GM12864 (cell line): ENCODE data around the gene GPR39.

Experiments used
- DNase-seq: peaks from one replicate; pipeline ENCODE4 v3.0.0-alpha.2; 2011; ENCODE audit warnings: low read depth
- H3K4me3 ChIP-seq: 2 replicates; pipeline ENCODE4 v1.5.1; 2011; ENCODE audit warnings: mild to moderate bottlenecking, low read depth, low read length, control low read depth
- TF ChIP-seq, protein P1 (sequence below): IDR thresholded peaks from 2 replicates; pipeline ENCODE4 v1.5.1; 2011; ENCODE audit warnings: low read depth, mild to moderate bottlenecking, moderate library complexity, low read length, control low read depth, inconsistent platforms; ENCODE audit errors: missing control alignments

The GPR39 gene

DNA sequence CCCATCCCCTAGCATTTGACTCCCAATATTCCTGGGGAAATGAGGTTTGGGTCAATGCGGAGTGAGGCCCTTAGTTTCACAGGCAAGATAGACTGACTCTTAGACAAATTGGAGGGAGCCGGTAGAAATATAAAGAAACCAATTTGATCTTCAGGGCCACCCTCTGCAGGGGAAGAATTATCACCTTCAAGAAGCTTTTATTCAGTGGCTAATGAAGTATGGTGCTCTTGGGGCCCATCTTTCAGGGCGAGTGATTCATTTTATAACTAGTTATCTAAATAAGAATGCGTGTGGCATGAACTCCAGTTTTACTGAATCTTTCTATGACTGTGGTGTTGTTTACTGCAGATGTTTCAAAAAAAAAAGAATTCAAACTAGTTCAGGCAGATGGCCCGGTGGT is 165.0 kb downstream of the GPR39 start:
- TF ChIP-seq, protein P1, sequence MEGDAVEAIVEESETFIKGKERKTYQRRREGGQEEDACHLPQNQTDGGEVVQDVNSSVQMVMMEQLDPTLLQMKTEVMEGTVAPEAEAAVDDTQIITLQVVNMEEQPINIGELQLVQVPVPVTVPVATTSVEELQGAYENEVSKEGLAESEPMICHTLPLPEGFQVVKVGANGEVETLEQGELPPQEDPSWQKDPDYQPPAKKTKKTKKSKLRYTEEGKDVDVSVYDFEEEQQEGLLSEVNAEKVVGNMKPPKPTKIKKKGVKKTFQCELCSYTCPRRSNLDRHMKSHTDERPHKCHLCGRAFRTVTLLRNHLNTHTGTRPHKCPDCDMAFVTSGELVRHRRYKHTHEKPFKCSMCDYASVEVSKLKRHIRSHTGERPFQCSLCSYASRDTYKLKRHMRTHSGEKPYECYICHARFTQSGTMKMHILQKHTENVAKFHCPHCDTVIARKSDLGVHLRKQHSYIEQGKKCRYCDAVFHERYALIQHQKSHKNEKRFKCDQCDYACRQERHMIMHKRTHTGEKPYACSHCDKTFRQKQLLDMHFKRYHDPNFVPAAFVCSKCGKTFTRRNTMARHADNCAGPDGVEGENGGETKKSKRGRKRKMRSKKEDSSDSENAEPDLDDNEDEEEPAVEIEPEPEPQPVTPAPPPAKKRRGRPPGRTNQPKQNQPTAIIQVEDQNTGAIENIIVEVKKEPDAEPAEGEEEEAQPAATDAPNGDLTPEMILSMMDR = no peak

DNA sequence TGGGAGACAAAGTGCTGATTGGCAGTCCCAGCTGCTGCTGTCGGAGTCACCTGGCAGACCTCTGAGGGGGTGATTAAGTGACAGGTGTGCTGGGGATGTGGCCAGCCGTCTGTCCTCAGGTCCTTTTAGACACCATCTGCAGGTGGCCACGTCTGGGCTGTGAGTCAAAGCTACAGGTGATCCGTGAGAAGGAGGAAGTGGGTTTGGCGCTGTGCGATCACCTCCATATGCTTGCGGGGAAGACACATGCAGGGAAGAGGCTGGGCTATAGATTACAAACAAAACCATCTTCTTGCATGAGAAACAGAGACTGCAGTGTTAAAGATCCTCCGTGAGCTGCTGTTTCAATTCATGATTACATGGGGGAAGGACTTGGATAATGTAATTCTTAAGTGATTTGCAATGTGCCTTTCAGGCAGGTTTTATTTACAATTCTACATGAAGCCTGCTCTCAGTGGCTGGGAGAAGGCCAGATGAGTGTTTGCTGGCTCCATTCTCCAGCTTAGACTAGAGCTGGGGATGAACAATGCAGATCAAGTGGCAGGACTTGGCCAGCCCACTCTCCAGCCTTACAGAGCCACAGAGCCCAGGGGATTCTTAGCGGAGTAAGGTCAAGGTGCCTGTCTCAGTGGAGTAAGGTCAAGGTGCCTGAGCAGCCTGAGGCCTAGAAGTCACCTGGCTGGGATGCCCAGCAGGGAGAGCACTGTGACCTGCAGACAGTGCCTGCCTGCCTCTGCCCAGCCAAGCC is 165.6 kb downstream of the GPR39 start:
- H3K4me3 ChIP-seq = no peak overlapping the region
- DNase-seq = no peak
- TF ChIP-seq, protein P1 = no peak

More for the DNA sequence above, 165.0 kb downstream of the GPR39 start:
- no peak overlapping the region for H3K4me3 ChIP-seq
- no peak for DNase-seq

DNA sequence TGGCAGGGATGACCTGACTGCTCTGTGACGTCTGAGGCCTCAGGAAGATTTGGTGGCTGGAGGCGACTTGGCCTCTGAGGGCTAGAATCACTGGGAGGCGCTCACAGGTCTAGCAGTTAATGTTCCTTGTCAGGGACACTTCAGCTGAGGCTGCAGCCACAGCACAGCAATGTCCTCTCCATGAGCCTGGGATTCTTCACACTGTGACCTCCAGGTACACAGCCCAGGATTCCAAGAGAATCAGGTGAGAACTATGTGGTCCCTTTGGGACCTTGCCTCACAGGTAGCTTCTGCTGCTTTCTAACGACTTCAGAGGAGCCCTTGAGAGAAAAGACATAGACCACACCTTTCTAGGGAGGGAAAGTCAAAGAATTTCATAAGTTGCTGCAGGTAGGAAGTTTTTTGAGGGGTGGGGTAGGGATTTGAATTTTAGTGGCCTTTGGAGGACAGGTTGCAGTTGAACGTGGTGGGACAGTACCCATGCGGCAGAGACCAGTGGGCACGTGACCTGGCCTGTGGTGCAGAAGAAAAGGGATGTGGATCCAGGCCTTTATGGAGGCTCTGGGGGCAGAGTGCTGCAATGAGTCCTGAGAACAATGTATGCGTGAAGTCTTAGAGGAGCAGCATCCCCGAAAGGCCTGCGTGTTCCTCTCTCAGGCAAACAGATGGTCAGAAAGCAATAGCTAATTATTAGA is 167.2 kb downstream of the GPR39 start:
- DNase-seq = no peak
- TF ChIP-seq, protein P1 = no peak
- H3K4me3 ChIP-seq = no peak overlapping the region

DNA sequence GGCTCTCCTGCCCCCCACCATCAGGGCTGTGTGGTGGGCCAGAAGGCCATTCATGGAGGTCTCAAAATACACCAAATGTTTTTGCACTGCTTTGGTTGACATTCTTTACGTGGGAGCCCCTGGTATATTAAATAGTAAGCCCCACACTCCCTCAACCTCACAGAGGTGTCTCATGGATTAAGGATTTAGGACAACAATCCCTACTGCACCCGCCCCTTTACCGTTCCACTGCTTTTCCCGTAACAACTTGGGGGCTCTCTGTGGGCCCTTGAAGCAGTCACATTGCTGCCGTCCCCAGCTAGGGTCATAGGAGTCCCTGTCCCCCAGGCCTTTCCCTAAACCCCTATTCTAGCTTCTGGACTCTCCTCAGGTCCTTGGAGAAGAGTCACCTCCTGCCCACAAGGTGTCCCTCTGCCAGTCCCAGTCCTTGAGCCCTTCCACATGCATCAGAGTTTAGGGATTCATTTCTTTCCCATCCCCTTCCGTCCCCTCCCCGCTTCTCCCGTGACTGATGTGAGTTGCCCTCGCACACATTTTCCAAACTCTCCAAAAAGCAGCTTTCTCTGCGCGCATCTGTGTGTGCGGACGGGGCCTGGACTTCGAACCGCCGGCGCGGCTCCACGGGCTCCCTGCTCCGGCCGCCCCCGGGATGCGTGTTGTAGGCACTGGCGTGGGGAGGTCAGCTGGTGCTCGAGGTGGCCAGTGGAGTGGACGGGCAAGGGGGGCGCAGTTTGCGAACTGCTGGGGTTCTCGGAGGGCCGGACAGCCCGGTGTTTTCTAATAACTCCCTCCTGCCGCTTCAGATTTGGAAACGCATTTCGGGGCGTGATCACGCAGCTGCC is 168.6 kb downstream of the GPR39 start:
- no peak for DNase-seq
- TF ChIP-seq, protein P1 = no peak
- no peak overlapping the region for H3K4me3 ChIP-seq

DNA sequence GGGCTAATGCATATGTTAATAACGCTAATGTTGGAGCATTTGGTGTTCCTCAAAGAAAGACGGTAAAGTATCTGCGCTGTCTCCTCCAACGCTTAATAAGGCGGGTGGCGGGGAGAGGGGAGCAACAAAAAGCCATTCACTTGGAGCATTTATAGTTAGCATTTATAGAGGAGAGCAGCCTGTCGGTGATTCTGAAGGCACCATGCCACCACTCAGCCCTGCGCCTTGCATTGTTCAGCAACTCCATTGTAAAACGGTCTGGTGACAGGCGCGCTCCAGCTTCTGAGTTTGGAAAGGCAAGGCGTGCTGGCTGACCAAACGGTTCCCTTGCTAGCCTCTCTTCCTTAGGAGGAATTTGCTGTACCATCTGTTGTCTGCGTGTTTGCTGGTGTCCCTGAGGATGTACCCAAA is 169.5 kb downstream of the GPR39 start:
- no peak overlapping the region for H3K4me3 ChIP-seq
- DNase-seq = no peak
- TF ChIP-seq, protein P1 = no peak

DNA sequence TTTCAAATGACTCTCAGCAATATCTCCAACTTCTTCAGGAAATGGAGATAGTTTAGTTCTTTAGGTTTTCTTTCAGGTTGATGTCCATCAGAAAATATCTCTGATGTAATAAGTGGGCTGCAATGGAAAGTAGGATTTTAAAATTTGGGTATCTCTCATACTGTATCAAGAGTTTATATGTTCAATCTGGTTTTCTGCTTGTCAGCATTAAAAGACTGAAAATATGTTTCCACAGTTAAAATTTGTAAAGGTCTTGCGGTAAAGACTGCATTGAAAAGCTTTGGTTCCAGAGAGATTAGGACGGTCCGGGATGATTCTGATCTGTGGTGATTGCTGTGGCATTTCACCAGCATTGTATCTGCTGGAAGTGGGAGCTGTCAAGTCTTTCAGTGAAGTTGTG is 170.2 kb downstream of the GPR39 start:
- no peak overlapping the region for H3K4me3 ChIP-seq
- no peak for DNase-seq
- TF ChIP-seq, protein P1 = no peak
